ENCODE measurements around the gene GALNT11.

Gene GALNT11

DNA sequence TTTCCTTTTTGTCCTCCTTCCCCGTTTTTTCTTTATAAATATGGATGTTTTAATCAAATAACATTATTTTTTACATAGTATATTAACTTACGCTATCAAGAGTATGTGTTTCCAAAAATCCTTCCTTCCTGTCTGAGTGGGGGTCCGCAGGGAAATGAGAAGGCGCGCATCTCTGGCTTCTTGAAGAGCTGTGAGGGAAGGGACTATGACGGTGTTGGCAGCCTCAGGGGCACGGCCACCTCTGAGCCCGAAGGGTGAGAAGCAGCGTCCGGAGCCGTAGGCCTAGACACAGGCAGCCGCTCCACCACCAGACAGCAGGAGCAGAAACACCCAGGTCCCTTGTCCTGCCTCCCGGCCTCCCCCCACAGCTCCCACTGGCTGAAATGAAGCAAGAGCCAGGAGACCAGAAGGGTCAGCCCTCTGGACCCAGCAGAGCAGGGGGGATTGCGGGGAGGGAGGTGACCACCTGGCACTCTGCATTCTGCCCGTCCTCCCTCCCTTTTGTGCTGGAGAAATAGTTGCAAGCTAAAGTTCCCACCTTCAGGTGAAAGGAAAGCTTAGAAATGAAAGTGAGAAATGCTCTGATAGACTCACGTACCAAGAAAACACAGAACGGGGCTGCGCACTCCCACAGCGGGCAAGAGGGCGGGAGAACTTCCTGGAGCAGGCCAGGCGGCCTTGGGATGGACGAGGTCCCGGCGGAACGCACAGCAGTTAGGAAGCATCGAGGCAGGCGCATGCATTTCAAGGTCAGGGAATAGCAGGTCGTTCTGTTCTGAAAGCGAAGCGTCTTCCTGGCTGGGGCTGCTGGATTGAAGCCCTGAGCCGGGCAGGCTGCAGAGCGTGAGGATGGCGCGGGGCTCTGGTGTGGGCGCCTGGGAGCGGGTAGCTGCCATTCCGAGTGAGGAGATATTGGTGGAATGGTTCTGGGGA is 105.5 kb downstream of the GALNT11 start:
- Histone ChIP-seq H3K36me3 (ENCODE audit: control insufficient read depth in 2 of 2, insufficient read depth in 2 of 2, low read length in 2 of 2) (peaks cover 20 to 38% of the 10 kb centered on the region in 2 donors), H3K27me3 (ENCODE audit: control insufficient read depth in 1 of 2, insufficient read depth in 2 of 2, low read length in 2 of 2) (no peaks in the 10 kb centered on the region), H3K9ac (ENCODE audit: low read length in 2 of 2) (no peak overlapping the region), H3K27ac (ENCODE audit: low read length) (no peak overlapping the region), H3K4me3 (ENCODE audit: low read length in 2 of 2) (no peak overlapping the region), H3K9me3 (ENCODE audit: control insufficient read depth in 2 of 2, low read length in 2 of 2) (no peaks in the 10 kb centered on the region), H3K4me1 (ENCODE audit: control insufficient read depth, insufficient read depth, low read length) (no peaks in the 10 kb centered on the region)

DNA sequence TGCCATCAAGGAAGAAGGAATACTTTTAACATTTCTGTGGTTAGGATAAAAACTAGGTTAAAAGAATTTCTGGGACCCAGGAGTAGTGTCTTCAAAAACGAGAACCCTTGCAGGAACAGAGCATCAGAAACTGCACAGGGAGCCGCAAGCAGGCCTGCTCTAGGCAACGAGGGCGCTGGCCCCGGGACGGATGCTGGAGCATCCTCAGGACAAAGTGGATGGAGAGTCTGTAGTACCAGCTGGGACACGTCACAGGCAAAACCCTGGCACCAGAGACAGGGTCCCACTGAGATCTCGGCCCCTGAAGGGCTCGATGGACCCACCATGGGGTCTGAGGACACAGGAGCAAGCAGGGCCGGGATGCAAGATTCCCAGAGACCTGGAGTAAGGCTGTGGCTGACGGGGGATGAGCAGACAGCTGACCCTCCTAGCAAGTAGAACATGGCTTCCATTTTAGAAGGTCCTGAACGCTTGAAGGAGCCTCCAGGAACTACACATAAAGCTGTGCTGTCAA is 106.6 kb downstream of the GALNT11 start:
- no peaks in the 10 kb centered on the region for H3K9me3 ChIP-seq (ENCODE audit: control insufficient read depth in 2 of 2, low read length in 2 of 2)
- H3K36me3 ChIP-seq (ENCODE audit: control insufficient read depth in 2 of 2, insufficient read depth in 2 of 2, low read length in 2 of 2), result peaks cover 20 to 38% of the 10 kb centered on the region in 2 donors
- no peak overlapping the region for H3K4me3 ChIP-seq (ENCODE audit: low read length in 2 of 2)
- H3K27me3 ChIP-seq (ENCODE audit: control insufficient read depth in 1 of 2, insufficient read depth in 2 of 2, low read length in 2 of 2), result no peaks in the 10 kb centered on the region
- H3K27ac ChIP-seq (ENCODE audit: low read length), result no peak overlapping the region
- no peak overlapping the region for H3K9ac ChIP-seq (ENCODE audit: low read length in 2 of 2)
- peaks cover 4% of the 10 kb centered on the region for H3K4me1 ChIP-seq (ENCODE audit: control insufficient read depth, insufficient read depth, low read length)

DNA sequence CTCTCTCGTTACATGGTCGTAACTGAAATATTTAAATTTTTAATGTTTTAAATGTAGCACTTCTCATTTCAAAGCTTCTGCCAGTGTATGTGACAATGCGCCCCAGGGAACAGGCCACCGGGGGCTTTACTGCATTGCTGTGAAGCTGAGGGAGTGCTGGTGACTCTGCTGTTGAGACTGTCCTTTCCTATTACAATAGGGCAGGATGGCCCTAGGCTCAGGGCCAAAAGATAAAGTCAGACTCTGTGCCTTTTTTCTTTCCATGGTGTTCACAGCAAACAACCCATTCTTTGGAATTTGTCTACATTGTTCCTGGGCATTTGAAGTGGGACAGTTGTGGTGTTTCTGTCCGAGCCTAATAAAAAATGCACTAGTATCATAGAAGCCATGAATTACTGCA is 107.3 kb downstream of the GALNT11 start:
- H3K36me3 ChIP-seq (ENCODE audit: control insufficient read depth in 2 of 2, insufficient read depth in 2 of 2, low read length in 2 of 2), result peaks cover 17 to 43% of the 10 kb centered on the region in 2 donors
- H3K27ac ChIP-seq (ENCODE audit: low read length), result no peak overlapping the region
- no peak overlapping the region for H3K4me3 ChIP-seq (ENCODE audit: low read length in 2 of 2)
- no peaks in the 10 kb centered on the region for H3K27me3 ChIP-seq (ENCODE audit: control insufficient read depth in 1 of 2, insufficient read depth in 2 of 2, low read length in 2 of 2)
- no peaks in the 10 kb centered on the region for H3K9me3 ChIP-seq (ENCODE audit: control insufficient read depth in 2 of 2, low read length in 2 of 2)
- H3K4me1 ChIP-seq (ENCODE audit: control insufficient read depth, insufficient read depth, low read length), result peaks cover 8% of the 10 kb centered on the region
- H3K9ac ChIP-seq (ENCODE audit: low read length in 2 of 2), result no peak overlapping the region

DNA sequence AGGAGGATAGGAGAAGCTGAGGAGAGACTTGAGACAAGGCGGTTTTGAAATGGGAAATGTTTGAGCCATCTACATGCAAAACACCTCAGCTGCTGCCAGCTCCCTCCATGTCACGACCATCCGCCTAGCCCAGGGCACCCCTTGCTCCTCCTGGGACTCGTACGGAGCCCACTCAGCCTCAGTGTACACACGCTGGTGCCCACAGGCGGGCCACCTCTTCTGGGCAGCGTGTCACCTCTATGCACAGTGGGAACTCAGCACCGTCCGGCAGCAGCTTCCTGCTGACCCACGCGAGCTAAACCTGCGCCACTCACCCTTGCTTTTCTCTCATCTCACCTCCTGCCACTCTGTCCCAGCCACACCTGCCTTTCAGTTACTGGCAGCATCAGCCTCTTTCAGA is 108.3 kb downstream of the GALNT11 start:
- H3K9me3 ChIP-seq (ENCODE audit: control insufficient read depth in 2 of 2, low read length in 2 of 2), result no peaks in the 10 kb centered on the region
- no peak overlapping the region for H3K4me3 ChIP-seq (ENCODE audit: low read length in 2 of 2)
- H3K27ac ChIP-seq (ENCODE audit: low read length), result no peak overlapping the region
- peaks cover 8% of the 10 kb centered on the region for H3K4me1 ChIP-seq (ENCODE audit: control insufficient read depth, insufficient read depth, low read length)
- H3K36me3 ChIP-seq (ENCODE audit: control insufficient read depth in 2 of 2, insufficient read depth in 2 of 2, low read length in 2 of 2), result peaks cover 25 to 51% of the 10 kb centered on the region in 2 donors
- no peaks in the 10 kb centered on the region for H3K27me3 ChIP-seq (ENCODE audit: control insufficient read depth in 1 of 2, insufficient read depth in 2 of 2, low read length in 2 of 2)
- no peak overlapping the region for H3K9ac ChIP-seq (ENCODE audit: low read length in 2 of 2)

DNA sequence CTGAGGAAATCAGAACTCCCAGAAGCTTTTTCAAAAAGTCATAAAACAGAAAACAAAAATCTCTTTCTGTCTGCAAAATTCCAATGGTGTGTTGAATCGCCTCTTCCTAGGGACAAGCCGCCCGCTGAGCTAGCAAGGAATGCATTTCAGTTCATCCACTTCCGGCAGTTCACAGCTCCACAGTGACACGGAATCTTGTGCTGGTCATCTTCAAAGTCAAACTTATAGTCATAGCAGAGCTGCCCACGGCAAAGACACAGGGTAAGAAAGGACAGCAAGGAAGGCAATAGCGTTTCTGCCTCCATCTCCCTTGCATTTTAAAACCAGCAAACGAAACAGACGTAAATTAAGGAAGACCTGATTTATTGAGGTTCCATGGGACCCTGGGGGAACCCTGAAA is 111.2 kb downstream of the GALNT11 start:
- H3K27me3 ChIP-seq (ENCODE audit: control insufficient read depth in 1 of 2, insufficient read depth in 2 of 2, low read length in 2 of 2), result no peaks in the 10 kb centered on the region
- H3K27ac ChIP-seq (ENCODE audit: low read length), result peak overlapping the region; percentile 18
- H3K9me3 ChIP-seq (ENCODE audit: control insufficient read depth in 2 of 2, low read length in 2 of 2), result no peaks in the 10 kb centered on the region
- H3K9ac ChIP-seq (ENCODE audit: low read length in 2 of 2), result no peak overlapping the region
- peaks cover 37 to 50% of the 10 kb centered on the region in 2 donors for H3K36me3 ChIP-seq (ENCODE audit: control insufficient read depth in 2 of 2, insufficient read depth in 2 of 2, low read length in 2 of 2)
- peak overlapping the region in 1 of 2 donors; percentile 22 for H3K4me3 ChIP-seq (ENCODE audit: low read length in 2 of 2)
- peaks cover 8% of the 10 kb centered on the region for H3K4me1 ChIP-seq (ENCODE audit: control insufficient read depth, insufficient read depth, low read length)

DNA sequence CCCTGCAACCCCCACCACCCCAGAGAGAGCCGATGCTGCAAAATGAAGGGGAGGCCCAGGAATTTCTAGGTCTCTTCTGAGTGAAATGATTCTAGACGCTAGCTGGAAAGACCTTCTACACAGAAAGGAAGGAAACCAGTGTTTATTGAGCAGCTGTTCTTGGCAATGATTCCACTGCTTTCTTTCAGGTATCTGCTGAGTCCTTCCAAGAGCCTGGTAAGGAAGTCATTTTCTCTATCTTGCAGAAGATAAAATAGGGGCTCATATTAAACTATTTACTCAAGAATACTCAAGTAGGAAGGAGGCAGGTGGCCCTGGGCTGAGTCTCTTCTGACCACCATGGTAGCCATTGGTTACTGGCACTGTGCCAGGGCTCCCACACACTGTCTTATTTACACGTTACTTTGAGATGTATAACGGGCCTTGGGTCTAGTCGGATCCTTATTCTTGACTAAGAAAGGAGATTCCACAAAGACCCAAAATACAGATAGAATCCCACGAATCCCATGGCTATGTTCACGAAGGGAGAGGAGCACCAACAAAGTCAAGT is 112.1 kb downstream of the GALNT11 start:
- Histone ChIP-seq H3K4me1 (ENCODE audit: control insufficient read depth, insufficient read depth, low read length) (peaks cover 8% of the 10 kb centered on the region), H3K4me3 (ENCODE audit: low read length in 2 of 2) (no peak overlapping the region), H3K9ac (ENCODE audit: low read length in 2 of 2) (no peak overlapping the region), H3K36me3 (ENCODE audit: control insufficient read depth in 2 of 2, insufficient read depth in 2 of 2, low read length in 2 of 2) (peaks cover 33 to 43% of the 10 kb centered on the region in 2 donors), H3K27me3 (ENCODE audit: control insufficient read depth in 1 of 2, insufficient read depth in 2 of 2, low read length in 2 of 2) (no peaks in the 10 kb centered on the region), H3K9me3 (ENCODE audit: control insufficient read depth in 2 of 2, low read length in 2 of 2) (no peaks in the 10 kb centered on the region), H3K27ac (ENCODE audit: low read length) (peak overlapping the region; percentile 18)

DNA sequence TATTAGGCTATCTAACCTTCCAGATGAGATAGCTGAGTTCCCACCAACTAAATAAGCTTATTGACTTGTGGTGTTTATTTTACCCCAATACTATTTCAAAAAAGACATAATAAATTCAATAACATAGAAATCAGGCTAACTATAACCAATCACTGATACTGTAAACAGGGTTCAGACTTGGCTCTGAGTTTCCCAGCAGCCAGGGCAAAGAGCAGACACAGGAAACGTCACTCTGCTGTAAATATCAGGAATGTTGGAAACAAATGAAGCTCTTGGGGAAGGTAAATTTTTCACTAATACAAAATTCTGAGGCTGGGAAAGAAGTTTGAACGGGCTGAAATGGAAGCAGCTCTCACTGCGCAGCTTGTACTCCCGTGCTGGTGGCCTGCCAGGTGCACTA is 114.6 kb downstream of the GALNT11 start:
- Histone ChIP-seq H3K9me3 (ENCODE audit: control insufficient read depth in 2 of 2, low read length in 2 of 2) (no peaks in the 10 kb centered on the region), H3K27me3 (ENCODE audit: control insufficient read depth in 1 of 2, insufficient read depth in 2 of 2, low read length in 2 of 2) (no peaks in the 10 kb centered on the region), H3K27ac (ENCODE audit: low read length) (no peak overlapping the region), H3K4me1 (ENCODE audit: control insufficient read depth, insufficient read depth, low read length) (peaks cover 8% of the 10 kb centered on the region), H3K36me3 (ENCODE audit: control insufficient read depth in 2 of 2, insufficient read depth in 2 of 2, low read length in 2 of 2) (peaks cover 38 to 48% of the 10 kb centered on the region in 2 donors), H3K4me3 (ENCODE audit: low read length in 2 of 2) (no peak overlapping the region), H3K9ac (ENCODE audit: low read length in 2 of 2) (no peak overlapping the region)

DNA sequence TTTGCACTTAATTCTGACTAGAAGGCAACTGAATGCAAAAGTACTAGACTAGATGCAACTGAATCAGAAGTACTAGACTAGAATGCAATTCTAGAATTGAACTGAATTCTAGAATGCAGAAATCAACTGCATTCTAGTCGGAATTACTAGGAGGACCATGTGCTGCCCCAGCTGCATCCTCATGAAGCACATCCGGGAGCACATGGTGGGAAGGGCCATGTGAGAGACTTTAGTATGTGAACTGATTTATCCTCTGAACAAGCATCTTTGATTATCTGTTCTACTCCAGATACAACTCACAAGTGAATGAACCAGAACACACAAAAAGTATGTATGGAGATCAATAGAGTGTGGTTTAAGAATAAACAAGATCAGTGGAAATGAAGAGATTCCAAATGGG is 115.1 kb downstream of the GALNT11 start:
- Histone ChIP-seq H3K4me1 (ENCODE audit: control insufficient read depth, insufficient read depth, low read length) (peaks cover 8% of the 10 kb centered on the region), H3K9me3 (ENCODE audit: control insufficient read depth in 2 of 2, low read length in 2 of 2) (no peaks in the 10 kb centered on the region), H3K4me3 (ENCODE audit: low read length in 2 of 2) (no peak overlapping the region), H3K27me3 (ENCODE audit: control insufficient read depth in 1 of 2, insufficient read depth in 2 of 2, low read length in 2 of 2) (no peaks in the 10 kb centered on the region), H3K36me3 (ENCODE audit: control insufficient read depth in 2 of 2, insufficient read depth in 2 of 2, low read length in 2 of 2) (peaks cover 43 to 51% of the 10 kb centered on the region in 2 donors), H3K9ac (ENCODE audit: low read length in 2 of 2) (no peak overlapping the region), H3K27ac (ENCODE audit: low read length) (no peak overlapping the region)

DNA sequence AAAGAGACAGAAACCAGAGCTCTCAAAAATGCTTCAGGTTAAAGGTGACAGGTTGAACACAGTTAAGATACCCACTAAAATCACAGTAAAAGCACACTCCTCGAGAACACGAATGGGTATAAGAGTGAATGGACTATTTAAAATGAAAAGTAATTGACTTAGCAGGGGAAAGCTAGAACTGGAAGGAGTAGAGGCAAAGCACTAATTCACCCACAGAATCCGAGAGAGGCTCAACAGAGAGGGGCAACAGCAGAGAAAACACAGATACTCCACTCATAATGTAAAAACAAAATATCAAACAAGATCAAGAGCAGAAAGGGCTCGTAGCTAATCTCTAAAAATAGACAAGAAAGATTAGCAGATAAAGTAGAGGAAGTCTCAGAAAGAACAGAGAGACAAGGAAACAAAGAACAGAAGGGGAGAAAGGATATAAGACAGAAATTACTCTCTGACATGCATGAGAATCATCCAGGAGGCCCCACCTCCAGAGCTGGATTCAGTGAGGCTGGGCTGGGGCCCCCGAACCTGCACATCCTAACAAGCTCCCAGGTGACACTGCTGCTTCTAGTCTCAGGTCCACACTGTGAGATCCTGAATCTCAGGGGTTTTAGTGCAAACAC is 117.6 kb downstream of the GALNT11 start:
- H3K4me1 ChIP-seq (ENCODE audit: control insufficient read depth, insufficient read depth, low read length), result no peaks in the 10 kb centered on the region
- peak overlapping the region in 1 of 2 donors; percentile 42 for H3K9ac ChIP-seq (ENCODE audit: low read length in 2 of 2)
- H3K9me3 ChIP-seq (ENCODE audit: control insufficient read depth in 2 of 2, low read length in 2 of 2), result no peaks in the 10 kb centered on the region
- no peaks in the 10 kb centered on the region for H3K27me3 ChIP-seq (ENCODE audit: control insufficient read depth in 1 of 2, insufficient read depth in 2 of 2, low read length in 2 of 2)
- no peak overlapping the region for H3K4me3 ChIP-seq (ENCODE audit: low read length in 2 of 2)
- H3K36me3 ChIP-seq (ENCODE audit: control insufficient read depth in 2 of 2, insufficient read depth in 2 of 2, low read length in 2 of 2), result peaks cover 55 to 56% of the 10 kb centered on the region in 2 donors
- no peak overlapping the region for H3K27ac ChIP-seq (ENCODE audit: low read length)

DNA sequence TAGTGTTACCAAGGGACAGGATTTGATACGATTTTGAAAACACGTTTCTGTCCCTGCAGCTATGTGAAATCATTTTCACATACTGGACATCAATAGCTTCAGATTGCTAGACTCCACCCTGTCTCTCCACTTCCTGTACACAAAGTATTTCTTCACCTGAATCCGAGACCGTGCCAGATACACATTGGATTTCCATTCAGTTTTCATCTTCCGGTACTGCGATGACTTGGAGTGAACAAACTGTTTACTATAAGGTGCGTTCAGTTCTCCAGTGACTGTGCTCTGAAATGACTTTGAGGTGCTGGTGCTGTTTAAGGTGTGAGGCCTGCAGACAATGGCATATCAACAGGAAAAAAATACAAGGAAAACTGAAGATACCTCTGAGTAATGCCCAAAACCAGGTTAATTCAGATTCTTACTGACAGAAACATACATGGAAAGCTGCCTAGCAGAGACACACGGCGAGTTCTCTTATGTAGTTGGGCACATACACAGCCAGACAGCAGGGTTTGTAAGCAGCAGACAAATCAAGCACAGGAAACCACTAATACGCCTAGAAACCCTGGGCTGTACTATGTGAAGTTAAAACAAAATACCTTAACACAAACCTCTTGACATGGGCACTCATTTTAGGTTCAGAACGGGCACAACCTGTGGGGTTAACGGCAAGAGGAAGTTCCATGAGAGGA is 119.2 kb downstream of the GALNT11 start:
- no peak overlapping the region for H3K27ac ChIP-seq (ENCODE audit: low read length)
- H3K36me3 ChIP-seq (ENCODE audit: control insufficient read depth in 2 of 2, insufficient read depth in 2 of 2, low read length in 2 of 2), result peaks cover 51 to 58% of the 10 kb centered on the region in 2 donors
- H3K27me3 ChIP-seq (ENCODE audit: control insufficient read depth in 1 of 2, insufficient read depth in 2 of 2, low read length in 2 of 2), result no peaks in the 10 kb centered on the region
- no peaks in the 10 kb centered on the region for H3K4me1 ChIP-seq (ENCODE audit: control insufficient read depth, insufficient read depth, low read length)
- H3K9ac ChIP-seq (ENCODE audit: low read length in 2 of 2), result no peak overlapping the region
- no peaks in the 10 kb centered on the region for H3K9me3 ChIP-seq (ENCODE audit: control insufficient read depth in 2 of 2, low read length in 2 of 2)
- no peak overlapping the region for H3K4me3 ChIP-seq (ENCODE audit: low read length in 2 of 2)

All from stomach smooth muscle (tissue), 2 donors.